Activated CD8-positive, alpha-beta memory T cell treated with anti-CD3 and anti-CD28 coated beads, Interleukin-2, amount 10 ng/mL, durations not matched to agents 7 days and 5 days (primary cell): ENCODE results near the gene NACA2. TPM values are rescaled to one million over a fixed set of nuclear protein-coding genes. Genes with fewer than 3 reads are reported as not detected.
"Not testable (repeated sequence)": the region's sequence is repeated elsewhere in the genome, so short reads cannot be mapped to it uniquely, and the experiment has no call there.

Source experiments
- ATAC-seq: fragments of 150-1000 bp; cut with Tn5 transposase; one replicate; pipeline ENCODE4 v1.10.0; 2021; ENCODE audit warnings: moderate library complexity
- CTCF ChIA-PET: fragments of 350-600 bp; sonication (Branson Sonifier 250); formaldehyde crosslinking; loops from one replicate; lab custom pipeline; 2021; ENCODE audit warnings: antibody characterized with exemption; lab: Charles Lee
- DNase-seq: peaks from one replicate; pipeline ENCODE4 v3.0.0-alpha.2; 2020
- H3K27ac Mint-ChIP-seq: one replicate; pipeline ENCODE4 v1.8.0; 2021; ENCODE audit warnings: mild to moderate bottlenecking, mixed read lengths
- H3K27me3 Mint-ChIP-seq: one replicate; pipeline ENCODE4 v1.8.0; 2021; ENCODE audit warnings: mixed read lengths
- H3K36me3 Mint-ChIP-seq: one replicate; pipeline ENCODE4 v1.8.0; 2021; ENCODE audit warnings: mild to moderate bottlenecking, mixed read lengths
- H3K4me1 Mint-ChIP-seq: one replicate; pipeline ENCODE4 v1.8.0; 2021; ENCODE audit warnings: mixed read lengths
- H3K4me3 Mint-ChIP-seq: one replicate; pipeline ENCODE4 v1.8.0; 2021; ENCODE audit warnings: mild to moderate bottlenecking, moderate library complexity, mixed read lengths
- H3K9me3 Mint-ChIP-seq: one replicate; pipeline ENCODE4 v1.8.0; 2022; ENCODE audit warnings: low read depth, mixed read lengths
- total RNA-seq, 2 experiments: library from RNA; stranded (reverse); gene quantifications; one replicate each; pipeline ENCODE4 v1.2.3, GENCODE V29; 2021

Gene NACA2
- total RNA-seq, 2 experiments from 2014 or later, result not detected

- Mint-ChIP-seq H3K4me1 (no peaks in the 10 kb centered on the region), H3K4me3 (no peak overlapping the region), H3K27me3 (peaks cover 22% of the 10 kb centered on the region), H3K36me3 (no peaks in the 10 kb centered on the region), H3K9me3 (peaks cover 2% of the 10 kb centered on the region), H3K27ac (no peak overlapping the region)
- CTCF ChIA-PET, result no interaction called here
- ATAC-seq (no peak), DNase-seq (no peak)
These were observed 23.8 kb downstream of the NACA2 start for GRCh38 chr17:61567045-61567802.

DNA sequence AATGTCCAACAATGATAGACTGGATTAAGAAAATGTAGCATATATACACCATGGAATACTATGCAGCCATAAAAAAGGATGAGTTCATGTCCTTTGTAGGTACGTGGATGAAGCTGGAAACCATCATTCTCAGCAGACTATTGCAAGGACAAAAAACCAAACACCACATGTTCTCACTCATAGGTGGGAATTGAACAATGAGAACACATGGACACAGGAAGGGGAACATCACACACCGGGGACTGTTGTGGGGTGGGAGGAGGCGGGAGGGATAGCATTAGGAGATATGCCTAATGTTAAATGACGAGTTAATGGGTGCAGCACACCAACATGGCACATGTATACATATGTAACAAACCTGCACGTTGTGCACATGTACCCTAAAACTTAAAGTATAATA lies 24.6 kb downstream of the NACA2 start:
- H3K4me1 Mint-ChIP-seq, CTCF ChIA-PET, H3K36me3 Mint-ChIP-seq, ATAC-seq, H3K9me3 Mint-ChIP-seq, H3K4me3 Mint-ChIP-seq, H3K27ac Mint-ChIP-seq, DNase-seq: not testable (repeated sequence)
- peaks cover 19% of the 10 kb centered on the region for H3K27me3 Mint-ChIP-seq

GRCh38 chr17:61565850-61566249 lies 25.2 kb downstream of the NACA2 start:
- H3K27me3 Mint-ChIP-seq, result peaks cover 22% of the 10 kb centered on the region
- DNase-seq, H3K9me3 Mint-ChIP-seq, H3K4me1 Mint-ChIP-seq, ATAC-seq, H3K27ac Mint-ChIP-seq, H3K4me3 Mint-ChIP-seq, CTCF ChIA-PET, H3K36me3 Mint-ChIP-seq: not testable (repeated sequence)

DNA sequence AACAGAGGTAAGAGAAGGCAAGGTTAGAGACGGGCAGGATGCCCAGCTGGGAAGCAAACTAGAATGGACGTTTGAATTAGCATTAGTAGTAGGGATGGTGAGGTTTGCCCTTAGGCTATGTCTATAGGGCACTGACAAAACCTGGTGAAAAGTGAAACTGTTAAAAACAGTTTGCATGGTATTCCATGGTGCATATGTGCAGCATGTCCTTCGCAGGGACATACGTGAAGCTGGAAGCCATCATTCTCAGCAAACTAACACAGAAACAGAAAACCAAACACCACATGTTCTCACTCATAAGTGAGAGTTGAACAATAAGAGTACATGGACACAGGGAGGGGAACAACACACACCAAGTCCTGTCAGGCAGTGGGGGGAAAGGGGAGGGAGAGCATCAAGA lies 25.8 kb downstream of the NACA2 start:
- H3K36me3 Mint-ChIP-seq, result no peaks in the 10 kb centered on the region
- no peak overlapping the region for H3K27ac Mint-ChIP-seq
- H3K9me3 Mint-ChIP-seq, result no peaks in the 10 kb centered on the region
- CTCF ChIA-PET, result no interaction called here
- ATAC-seq (no peak), DNase-seq (no peak)
- no peaks in the 10 kb centered on the region for H3K4me1 Mint-ChIP-seq
- peaks cover 24% of the 10 kb centered on the region for H3K27me3 Mint-ChIP-seq
- no peak overlapping the region for H3K4me3 Mint-ChIP-seq

DNA sequence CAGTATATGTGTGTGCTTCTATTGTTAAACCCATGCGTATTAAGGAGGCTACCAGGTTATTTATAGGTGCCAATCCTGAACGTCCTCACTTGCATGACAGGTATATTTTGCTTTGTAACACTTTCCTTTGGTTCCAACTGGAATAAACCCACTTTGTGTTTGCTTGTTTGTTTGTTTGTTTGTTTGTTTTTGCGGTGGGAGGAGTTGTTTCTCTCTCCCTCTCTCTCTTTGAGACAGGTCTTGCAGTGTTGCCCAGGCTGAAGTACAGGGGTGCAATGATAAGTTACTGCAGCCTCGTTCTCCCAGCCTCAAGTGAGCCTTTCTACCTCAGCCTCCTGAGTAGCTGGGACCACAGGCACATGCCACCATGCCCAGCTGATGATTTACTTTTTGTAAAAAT lies 28.7 kb downstream of the NACA2 start:
- CTCF ChIA-PET, result interaction anchor here (0.6 kb wide), 1 partner anchor 597 kb away, joined by 3 read pairs; no protein-coding TSS in a partner anchor
- ATAC-seq (no peak), DNase-seq (no peak)
- Mint-ChIP-seq H3K27ac (no peak overlapping the region), H3K4me3 (no peak overlapping the region), H3K27me3 (peaks cover 30% of the 10 kb centered on the region), H3K4me1 (no peaks in the 10 kb centered on the region), H3K9me3 (no peaks in the 10 kb centered on the region), H3K36me3 (no peaks in the 10 kb centered on the region)

GRCh38 chr17:61561354-61561753 lies 29.7 kb downstream of the NACA2 start:
- no peak for DNase-seq
- H3K27ac Mint-ChIP-seq, result no peak overlapping the region
- no peak overlapping the region for H3K4me3 Mint-ChIP-seq
- CTCF ChIA-PET, result no interaction called here
- no peaks in the 10 kb centered on the region for H3K4me1 Mint-ChIP-seq
- H3K36me3 Mint-ChIP-seq, result no peaks in the 10 kb centered on the region
- ATAC-seq, result no peak
- H3K9me3 Mint-ChIP-seq, result no peaks in the 10 kb centered on the region
- peaks cover 35% of the 10 kb centered on the region for H3K27me3 Mint-ChIP-seq

DNA sequence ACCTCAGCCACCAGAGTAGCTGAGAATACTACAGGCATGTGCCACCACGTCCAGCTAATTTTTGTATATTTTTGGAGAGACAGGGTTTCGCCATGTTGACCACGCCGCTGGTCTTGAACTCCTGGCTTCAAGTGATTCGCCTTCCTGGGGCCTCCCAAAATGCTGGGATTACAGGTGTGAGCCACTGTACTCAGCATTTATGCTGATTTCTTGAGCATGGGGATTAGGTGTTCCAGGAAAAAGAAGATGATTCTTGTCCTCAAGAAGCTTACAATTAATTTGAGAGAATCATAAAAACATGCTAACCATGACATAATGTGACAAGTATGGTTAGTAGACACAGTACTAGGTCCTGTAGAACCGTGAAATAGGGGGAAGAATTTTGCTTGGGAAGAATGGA lies 30.9 kb downstream of the NACA2 start:
- ATAC-seq, result no peak
- CTCF ChIA-PET, result interaction anchor here (0.7 kb wide), 1 partner anchor 654 kb away, joined by 4 read pairs; no protein-coding TSS in a partner anchor
- peaks cover 36% of the 10 kb centered on the region for H3K27me3 Mint-ChIP-seq
- no peaks in the 10 kb centered on the region for H3K9me3 Mint-ChIP-seq
- H3K36me3 Mint-ChIP-seq, result no peaks in the 10 kb centered on the region
- no peaks in the 10 kb centered on the region for H3K4me1 Mint-ChIP-seq
- no peak overlapping the region for H3K27ac Mint-ChIP-seq
- no peak for DNase-seq
- no peak overlapping the region for H3K4me3 Mint-ChIP-seq

DNA sequence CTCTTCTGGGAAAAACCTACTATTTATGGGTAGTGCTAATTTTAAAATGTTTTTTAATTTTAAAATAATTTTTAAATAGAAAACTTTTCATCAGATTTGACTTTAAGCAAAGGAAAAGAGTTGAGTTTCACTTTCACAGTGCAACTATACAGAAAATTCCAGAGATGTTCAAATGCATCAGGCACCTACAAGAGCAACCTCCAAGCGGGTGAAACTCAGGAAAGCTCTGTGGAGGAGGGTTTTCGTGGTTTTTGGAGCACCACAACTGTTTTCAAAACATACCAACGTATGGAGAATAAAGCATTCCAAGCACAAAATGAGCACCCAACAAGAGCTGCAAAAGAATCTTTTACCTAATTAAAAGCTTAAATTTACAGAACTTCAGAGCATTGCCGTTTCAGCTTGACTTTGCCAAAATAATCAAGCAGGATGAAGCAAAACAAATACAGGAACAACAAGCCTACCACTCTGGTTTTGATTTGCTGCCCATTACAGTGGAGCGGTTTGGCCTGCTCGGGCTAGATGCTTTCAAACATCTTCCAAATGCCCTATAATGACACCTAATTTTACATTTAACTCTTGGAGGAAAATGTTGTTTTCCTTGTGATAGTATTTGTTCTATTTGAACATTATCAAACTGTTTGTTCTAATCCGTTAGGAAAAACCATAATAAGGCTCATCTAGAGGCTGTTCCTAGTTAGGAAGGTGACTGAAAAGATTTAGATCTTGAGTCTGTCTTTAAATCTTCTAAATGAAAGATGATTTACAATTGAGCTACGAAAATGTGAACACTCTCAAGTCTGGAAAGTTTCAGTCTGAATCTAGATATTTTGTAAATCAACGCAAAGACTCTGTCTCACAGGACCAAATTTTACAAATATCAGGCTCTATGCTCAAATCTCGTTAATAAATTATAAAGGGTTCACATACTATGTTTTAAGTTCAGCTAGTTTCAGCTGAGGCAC lies 34.5 kb downstream of the NACA2 start:
- Mint-ChIP-seq H3K36me3 (no peaks in the 10 kb centered on the region), H3K4me3 (no peak overlapping the region), H3K4me1 (no peaks in the 10 kb centered on the region), H3K27ac (no peak overlapping the region), H3K27me3 (peaks cover 43% of the 10 kb centered on the region), H3K9me3 (no peaks in the 10 kb centered on the region)
- no peak for ATAC-seq
- CTCF ChIA-PET, result no interaction called here
- DNase-seq, result no peak

DNA sequence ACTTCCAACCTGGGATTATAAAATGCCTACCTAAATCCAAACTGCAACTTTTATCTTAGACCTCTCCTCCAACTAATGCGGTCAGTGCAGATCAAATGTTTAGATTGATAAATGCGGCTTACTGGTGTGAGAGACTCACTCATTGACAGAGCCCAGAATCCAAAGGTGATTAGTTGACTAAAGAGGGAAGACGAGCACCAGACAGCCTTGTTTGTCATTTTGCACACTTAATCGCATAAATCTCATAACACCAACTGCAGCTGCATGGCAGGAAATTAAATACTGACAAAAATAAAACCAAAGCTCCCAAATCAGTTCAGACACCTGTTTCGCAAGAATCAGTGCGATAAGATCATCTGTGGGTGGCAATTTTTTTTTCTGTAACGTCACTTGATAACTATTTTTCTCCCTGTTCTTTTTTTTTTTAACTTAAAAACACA lies 35.9 kb downstream of the NACA2 start:
- ATAC-seq, result no peak
- CTCF ChIA-PET, result interaction anchor here (1.5 kb wide), 1 partner anchor 20 kb away, joined by 3 read pairs; no protein-coding TSS in a partner anchor
- Mint-ChIP-seq H3K36me3 (no peaks in the 10 kb centered on the region), H3K4me3 (no peak overlapping the region), H3K27me3 (peaks cover 41% of the 10 kb centered on the region), H3K4me1 (no peaks in the 10 kb centered on the region), H3K27ac (no peak overlapping the region), H3K9me3 (no peaks in the 10 kb centered on the region)
- no peak for DNase-seq

GRCh38 chr17:61554209-61554608 lies 36.8 kb downstream of the NACA2 start:
- DNase-seq (no peak), ATAC-seq (no peak)
- H3K4me3 Mint-ChIP-seq, result no peak overlapping the region
- no peaks in the 10 kb centered on the region for H3K4me1 Mint-ChIP-seq
- CTCF ChIA-PET, result interaction anchor here (1.2 to 1.5 kb wide), 2 partner anchors 21 to 82 kb away, joined by 3 read pairs; no protein-coding TSS in a partner anchor
- H3K36me3 Mint-ChIP-seq, result no peaks in the 10 kb centered on the region
- H3K27me3 Mint-ChIP-seq, result peaks cover 44% of the 10 kb centered on the region
- H3K27ac Mint-ChIP-seq, result no peak overlapping the region
- H3K9me3 Mint-ChIP-seq, result no peaks in the 10 kb centered on the region

- H3K4me3 Mint-ChIP-seq, H3K4me1 Mint-ChIP-seq, CTCF ChIA-PET, H3K9me3 Mint-ChIP-seq, DNase-seq, H3K36me3 Mint-ChIP-seq, ATAC-seq, H3K27ac Mint-ChIP-seq: not testable (repeated sequence)
- peaks cover 50% of the 10 kb centered on the region for H3K27me3 Mint-ChIP-seq
These were observed 38.5 kb downstream of the NACA2 start for GRCh38 chr17:61552560-61552959.

DNA sequence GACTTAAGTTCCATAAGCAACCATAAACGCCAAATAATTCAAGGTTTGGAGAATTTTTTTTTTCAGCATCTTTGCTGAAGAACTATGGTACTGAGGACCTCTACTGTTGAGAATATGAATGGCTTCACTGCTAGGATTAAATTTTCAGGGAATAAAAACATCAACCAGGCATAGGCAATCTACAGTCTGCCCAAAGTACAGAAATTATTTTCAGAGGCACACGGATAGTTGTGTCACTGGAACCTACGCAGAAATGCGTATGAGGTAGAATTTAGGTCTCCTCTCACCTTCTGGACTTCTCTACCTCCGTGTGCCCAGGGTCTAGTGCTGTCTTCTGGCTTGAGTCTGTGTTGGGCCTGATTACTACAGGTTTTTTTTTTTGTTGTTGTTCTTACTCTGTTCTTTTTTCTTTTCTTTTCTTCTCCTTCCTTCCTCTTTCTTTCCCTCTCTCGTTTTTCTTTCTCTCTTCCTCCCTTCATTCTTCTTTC lies 39.7 kb downstream of the NACA2 start:
- no peak overlapping the region for H3K27ac Mint-ChIP-seq
- H3K27me3 Mint-ChIP-seq, result peaks cover 50% of the 10 kb centered on the region
- H3K9me3 Mint-ChIP-seq, result no peaks in the 10 kb centered on the region
- no peaks in the 10 kb centered on the region for H3K4me1 Mint-ChIP-seq
- no peak for DNase-seq
- no peak for ATAC-seq
- CTCF ChIA-PET, result interaction anchor here (0.8 to 1.9 kb wide), 5 partner anchors 134 to 140 kb away, joined by 3 to 7 read pairs (median 5); no protein-coding TSS in a partner anchor
- H3K36me3 Mint-ChIP-seq, result no peaks in the 10 kb centered on the region
- no peak overlapping the region for H3K4me3 Mint-ChIP-seq

DNA sequence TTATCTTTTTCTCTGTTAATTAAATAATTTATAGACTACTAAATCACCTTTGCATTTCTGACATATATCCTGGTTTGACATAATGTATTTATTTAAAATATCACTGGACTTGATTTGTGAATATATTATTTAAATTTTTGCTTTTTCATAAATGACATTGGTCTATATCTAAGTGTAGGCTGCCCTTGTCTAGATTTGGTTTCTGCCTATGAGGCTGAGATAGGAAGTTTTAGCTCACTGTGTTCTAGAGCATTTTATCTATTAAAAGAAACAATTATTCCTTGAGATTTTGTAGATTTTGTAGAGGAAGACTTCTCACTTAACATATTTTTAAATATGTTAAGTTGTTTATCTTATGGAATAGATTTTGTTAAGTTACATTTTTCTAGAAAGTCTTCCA lies 43.9 kb downstream of the NACA2 start:
- Mint-ChIP-seq H3K4me1 (no peaks in the 10 kb centered on the region), H3K27ac (no peak overlapping the region), H3K9me3 (no peaks in the 10 kb centered on the region), H3K27me3 (peaks cover 61% of the 10 kb centered on the region), H3K4me3 (no peak overlapping the region), H3K36me3 (no peaks in the 10 kb centered on the region)
- ATAC-seq (no peak), DNase-seq (no peak)
- CTCF ChIA-PET, result no interaction called here
